Measurements from ENCODE around the gene SENP6.
"Not testable (repeated sequence)": the region's sequence is repeated elsewhere in the genome, so short reads cannot be mapped to it uniquely, and the experiment has no call there.

DNA sequence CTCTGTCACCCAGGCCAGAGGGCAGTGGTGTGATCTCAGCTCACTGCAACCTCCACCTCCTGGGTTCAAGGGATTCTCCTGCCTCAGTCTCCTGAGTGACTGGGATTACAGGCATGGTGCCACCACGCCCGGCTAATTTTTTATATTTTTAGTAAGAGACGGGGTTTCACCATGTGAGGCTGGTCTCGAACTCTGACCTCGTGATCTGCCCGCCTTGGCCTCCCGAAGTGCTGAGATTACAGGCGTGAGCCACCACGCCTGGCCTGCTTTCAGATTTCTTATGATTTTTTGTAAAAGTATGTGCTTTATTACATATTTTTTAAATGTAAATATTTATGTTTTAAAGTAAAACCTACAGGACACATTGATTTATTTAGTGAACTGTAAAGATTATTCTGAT is 26.0 kb downstream of the SENP6 start:
- TF ChIP-seq ARNT, SP1 (IDR thresholded peaks at IDR 0.05): not testable (repeated sequence)

Data from HEK293T (cell line).